ENCODE measurements around the gene NAIP. TPM values are rescaled to one million over a fixed set of nuclear protein-coding genes. Genes with fewer than 3 reads are reported as not detected.
"Not testable (repeated sequence)": the region's sequence is repeated elsewhere in the genome, so short reads cannot be mapped to it uniquely, and the experiment has no call there.

The NAIP gene
- total and polyA plus RNA-seq, 2 of the 4 experiments (the other 2 are of a cell fraction): 1.3 to 2.2 TPM

- no CpG with 5 or more reads among the region's 1 CpG for WGBS, 2 experiments (ENCODE audit: extremely low coverage in 2 of 2, insufficient read length in 1 of 2)
- not testable (repeated sequence) for H3K14ac ChIP-seq (replicated peaks; ENCODE audit: low read depth, low read length); H2AFZ ChIP-seq (replicated peaks; ENCODE audit: low read length, poor library complexity)
Measured at GRCh38 chr5:70932560-70932959, 92.6 kb downstream of the NAIP start.

GRCh38 chr5:70931709-70932368 lies 93.3 kb downstream of the NAIP start:
- H4K20me1 ChIP-seq (ENCODE audit: insufficient read depth, low read length); H2AK9ac ChIP-seq (replicated peaks; ENCODE audit: low read depth, low read length, poor library complexity); H4K91ac ChIP-seq (ENCODE audit: insufficient read depth, low read depth, low read length); intact Hi-C loops (cut with micrococcal nuclease); H3K9me1 ChIP-seq (ENCODE audit: insufficient read depth, low read length); H3K4me1 ChIP-seq (ENCODE audit: control insufficient read depth, insufficient read depth, low read length); H2BK20ac ChIP-seq (ENCODE audit: low read depth, low read length); H2BK120ac ChIP-seq (ENCODE audit: low read depth, low read length); H3K4ac ChIP-seq (ENCODE audit: low read depth, low read length); H2AK5ac ChIP-seq (ENCODE audit: low read depth, low read length); H3K9me3 ChIP-seq (ENCODE audit: control insufficient read depth, insufficient read depth, low read length); H4K8ac ChIP-seq (ENCODE audit: low read depth in 2 of 2, low read length in 2 of 2); H4K5ac ChIP-seq (ENCODE audit: low read depth, low read length); H2AFZ ChIP-seq (replicated peaks; ENCODE audit: low read length, poor library complexity); CTCF ChIA-PET; H3K4me3 ChIP-seq (ENCODE audit: insufficient read depth, low read depth, low read length); in situ Hi-C loops (cut with MboI; ENCODE audit: low sequenced_read_pairs); BruUV-seq (replicated peaks); H2BK15ac ChIP-seq (ENCODE audit: low read depth, low read length); H2BK5ac ChIP-seq (ENCODE audit: low read depth, low read length, poor library complexity, severe bottlenecking); H3K56ac ChIP-seq (ENCODE audit: extremely low read depth, insufficient read depth, low read length); H3K4me2 ChIP-seq (ENCODE audit: low read depth, low read length); H3K9ac ChIP-seq (ENCODE audit: low read depth, low read length); H3K27ac ChIP-seq (ENCODE audit: insufficient read depth, low read length); DNase-seq; H3K23ac ChIP-seq (ENCODE audit: low read depth, low read length); H3K36me3 ChIP-seq (ENCODE audit: control insufficient read depth, insufficient read depth, low read length); H3K14ac ChIP-seq (replicated peaks; ENCODE audit: low read depth, low read length); H3K18ac ChIP-seq (ENCODE audit: low read depth, low read length); H3K79me1 ChIP-seq (ENCODE audit: low read depth in 1 of 2, low read length in 2 of 2); POLR2A ChIA-PET (ENCODE audit: unreplicated experiment); H3K27me3 ChIP-seq (ENCODE audit: control insufficient read depth, insufficient read depth, low read length); dilution Hi-C loops (cut with HindIII; ENCODE audit: low sequenced_read_pairs, unreplicated experiment); ATAC-seq (ENCODE audit: low read depth): not testable (repeated sequence)
- no CpG with 5 or more reads among the region's 6 CpGs for WGBS, 2 experiments (ENCODE audit: extremely low coverage in 2 of 2, insufficient read length in 1 of 2)

More at GRCh38 chr5:70932560-70932959, 92.6 kb downstream of the NAIP start:
- H3K79me1 ChIP-seq (ENCODE audit: low read depth in 1 of 2, low read length in 2 of 2); H3K23ac ChIP-seq (ENCODE audit: low read depth, low read length); H3K4ac ChIP-seq (ENCODE audit: low read depth, low read length); H2AK5ac ChIP-seq (ENCODE audit: low read depth, low read length); H4K20me1 ChIP-seq (ENCODE audit: insufficient read depth, low read length); H4K5ac ChIP-seq (ENCODE audit: low read depth, low read length); H2AK9ac ChIP-seq (replicated peaks; ENCODE audit: low read depth, low read length, poor library complexity); CTCF ChIA-PET; H2BK15ac ChIP-seq (ENCODE audit: low read depth, low read length); H2BK120ac ChIP-seq (ENCODE audit: low read depth, low read length); H3K4me1 ChIP-seq (ENCODE audit: control insufficient read depth, insufficient read depth, low read length); H3K4me3 ChIP-seq (ENCODE audit: insufficient read depth, low read depth, low read length); POLR2A ChIA-PET (ENCODE audit: unreplicated experiment); in situ Hi-C loops (cut with MboI; ENCODE audit: low sequenced_read_pairs); ATAC-seq (ENCODE audit: low read depth); H3K36me3 ChIP-seq (ENCODE audit: control insufficient read depth, insufficient read depth, low read length); H3K9me3 ChIP-seq (ENCODE audit: control insufficient read depth, insufficient read depth, low read length); BruUV-seq (replicated peaks); H3K4me2 ChIP-seq (ENCODE audit: low read depth, low read length); dilution Hi-C loops (cut with HindIII; ENCODE audit: low sequenced_read_pairs, unreplicated experiment); H3K56ac ChIP-seq (ENCODE audit: extremely low read depth, insufficient read depth, low read length); H3K27ac ChIP-seq (ENCODE audit: insufficient read depth, low read length); DNase-seq; H2BK20ac ChIP-seq (ENCODE audit: low read depth, low read length); H3K27me3 ChIP-seq (ENCODE audit: control insufficient read depth, insufficient read depth, low read length); H3K9me1 ChIP-seq (ENCODE audit: insufficient read depth, low read length); H4K8ac ChIP-seq (ENCODE audit: low read depth in 2 of 2, low read length in 2 of 2); H3K9ac ChIP-seq (ENCODE audit: low read depth, low read length); H2BK5ac ChIP-seq (ENCODE audit: low read depth, low read length, poor library complexity, severe bottlenecking); H3K18ac ChIP-seq (ENCODE audit: low read depth, low read length); intact Hi-C loops (cut with micrococcal nuclease); H4K91ac ChIP-seq (ENCODE audit: insufficient read depth, low read depth, low read length): not testable (repeated sequence)

All from IMR-90 (cell line).